ENCODE results near the gene MTUS2.

GRCh38 chr13:29479716-29480492 is 659.8 kb downstream of the MTUS2 start:
- TF ChIP-seq, protein P1, sequence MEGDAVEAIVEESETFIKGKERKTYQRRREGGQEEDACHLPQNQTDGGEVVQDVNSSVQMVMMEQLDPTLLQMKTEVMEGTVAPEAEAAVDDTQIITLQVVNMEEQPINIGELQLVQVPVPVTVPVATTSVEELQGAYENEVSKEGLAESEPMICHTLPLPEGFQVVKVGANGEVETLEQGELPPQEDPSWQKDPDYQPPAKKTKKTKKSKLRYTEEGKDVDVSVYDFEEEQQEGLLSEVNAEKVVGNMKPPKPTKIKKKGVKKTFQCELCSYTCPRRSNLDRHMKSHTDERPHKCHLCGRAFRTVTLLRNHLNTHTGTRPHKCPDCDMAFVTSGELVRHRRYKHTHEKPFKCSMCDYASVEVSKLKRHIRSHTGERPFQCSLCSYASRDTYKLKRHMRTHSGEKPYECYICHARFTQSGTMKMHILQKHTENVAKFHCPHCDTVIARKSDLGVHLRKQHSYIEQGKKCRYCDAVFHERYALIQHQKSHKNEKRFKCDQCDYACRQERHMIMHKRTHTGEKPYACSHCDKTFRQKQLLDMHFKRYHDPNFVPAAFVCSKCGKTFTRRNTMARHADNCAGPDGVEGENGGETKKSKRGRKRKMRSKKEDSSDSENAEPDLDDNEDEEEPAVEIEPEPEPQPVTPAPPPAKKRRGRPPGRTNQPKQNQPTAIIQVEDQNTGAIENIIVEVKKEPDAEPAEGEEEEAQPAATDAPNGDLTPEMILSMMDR (conservative IDR thresholded peaks at IDR 0.05 in 1 of 2, IDR thresholded peaks at IDR 0.05 in 1 of 2; ENCODE audit: extremely low read depth in 1 of 2, insufficient read depth in 1 of 2, low read depth in 1 of 2, low read length in 2 of 2): no peak
- no peak for TF ChIP-seq EZH2 (IDR thresholded peaks at IDR 0.05; ENCODE audit: borderline replicate concordance, low read length)

Measured in mammary epithelial cell (primary cell).